Measurements from ENCODE around the gene PHOX2A.

PHOX2A gene

DNA sequence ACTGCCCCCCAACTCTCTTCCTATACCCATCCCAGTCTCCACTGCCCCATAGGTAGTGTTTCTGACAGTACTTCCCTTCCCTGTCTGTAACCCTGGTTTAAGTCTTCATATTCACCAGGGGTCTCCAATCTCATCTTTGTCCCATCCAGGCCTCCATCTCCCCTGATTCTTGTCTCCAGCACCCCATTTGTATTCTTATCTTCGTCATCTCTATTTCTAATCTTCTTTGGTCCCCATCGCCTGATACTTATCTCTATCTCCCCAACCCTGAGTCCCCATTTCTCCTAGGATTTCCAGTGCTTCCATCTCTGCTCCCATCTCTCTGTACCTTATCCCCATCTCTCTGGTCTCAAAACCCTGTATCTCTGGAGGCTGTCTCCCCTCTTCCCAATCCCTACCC lies 1.8 kb downstream of the PHOX2A start:
- TF ChIP-seq, protein P1, sequence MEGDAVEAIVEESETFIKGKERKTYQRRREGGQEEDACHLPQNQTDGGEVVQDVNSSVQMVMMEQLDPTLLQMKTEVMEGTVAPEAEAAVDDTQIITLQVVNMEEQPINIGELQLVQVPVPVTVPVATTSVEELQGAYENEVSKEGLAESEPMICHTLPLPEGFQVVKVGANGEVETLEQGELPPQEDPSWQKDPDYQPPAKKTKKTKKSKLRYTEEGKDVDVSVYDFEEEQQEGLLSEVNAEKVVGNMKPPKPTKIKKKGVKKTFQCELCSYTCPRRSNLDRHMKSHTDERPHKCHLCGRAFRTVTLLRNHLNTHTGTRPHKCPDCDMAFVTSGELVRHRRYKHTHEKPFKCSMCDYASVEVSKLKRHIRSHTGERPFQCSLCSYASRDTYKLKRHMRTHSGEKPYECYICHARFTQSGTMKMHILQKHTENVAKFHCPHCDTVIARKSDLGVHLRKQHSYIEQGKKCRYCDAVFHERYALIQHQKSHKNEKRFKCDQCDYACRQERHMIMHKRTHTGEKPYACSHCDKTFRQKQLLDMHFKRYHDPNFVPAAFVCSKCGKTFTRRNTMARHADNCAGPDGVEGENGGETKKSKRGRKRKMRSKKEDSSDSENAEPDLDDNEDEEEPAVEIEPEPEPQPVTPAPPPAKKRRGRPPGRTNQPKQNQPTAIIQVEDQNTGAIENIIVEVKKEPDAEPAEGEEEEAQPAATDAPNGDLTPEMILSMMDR (IDR thresholded peaks at IDR 0.05; ENCODE audit: insufficient read depth, low read depth, low read length, missing control alignments): no peak
- no peak for DNase-seq (ENCODE audit: low read depth)
- H3K4me3 ChIP-seq (ENCODE audit: low read length): no peak overlapping the region

DNA sequence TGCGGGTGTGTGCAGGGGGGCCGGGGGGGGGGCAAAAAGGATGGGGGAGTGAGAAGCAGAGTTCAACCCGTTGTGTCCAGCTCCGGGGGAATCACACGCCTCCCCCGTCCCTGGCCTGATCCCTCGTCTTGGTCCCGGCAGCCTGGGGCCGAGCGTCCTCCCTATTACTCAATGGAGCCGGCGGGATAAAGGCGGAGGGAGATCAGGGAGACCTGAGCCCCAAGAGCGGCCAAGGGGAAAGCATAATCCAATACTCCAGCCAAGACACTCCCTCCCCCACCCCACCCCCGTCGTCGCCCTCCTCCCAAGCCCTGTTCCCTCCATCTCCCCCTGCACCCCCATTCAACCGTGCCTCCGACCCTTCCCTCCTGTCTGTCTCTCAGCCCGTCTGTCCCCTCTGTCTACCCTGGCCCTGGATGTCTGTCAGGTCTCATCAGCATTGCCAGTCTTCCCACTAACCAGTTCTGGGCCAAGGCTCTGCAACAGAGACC lies 2.6 kb downstream of the PHOX2A start:
- H3K4me3 ChIP-seq (ENCODE audit: low read length): no peak overlapping the region
- DNase-seq (ENCODE audit: low read depth): no peak
- TF ChIP-seq, protein P1 (IDR thresholded peaks at IDR 0.05; ENCODE audit: insufficient read depth, low read depth, low read length, missing control alignments): no peak

DNA sequence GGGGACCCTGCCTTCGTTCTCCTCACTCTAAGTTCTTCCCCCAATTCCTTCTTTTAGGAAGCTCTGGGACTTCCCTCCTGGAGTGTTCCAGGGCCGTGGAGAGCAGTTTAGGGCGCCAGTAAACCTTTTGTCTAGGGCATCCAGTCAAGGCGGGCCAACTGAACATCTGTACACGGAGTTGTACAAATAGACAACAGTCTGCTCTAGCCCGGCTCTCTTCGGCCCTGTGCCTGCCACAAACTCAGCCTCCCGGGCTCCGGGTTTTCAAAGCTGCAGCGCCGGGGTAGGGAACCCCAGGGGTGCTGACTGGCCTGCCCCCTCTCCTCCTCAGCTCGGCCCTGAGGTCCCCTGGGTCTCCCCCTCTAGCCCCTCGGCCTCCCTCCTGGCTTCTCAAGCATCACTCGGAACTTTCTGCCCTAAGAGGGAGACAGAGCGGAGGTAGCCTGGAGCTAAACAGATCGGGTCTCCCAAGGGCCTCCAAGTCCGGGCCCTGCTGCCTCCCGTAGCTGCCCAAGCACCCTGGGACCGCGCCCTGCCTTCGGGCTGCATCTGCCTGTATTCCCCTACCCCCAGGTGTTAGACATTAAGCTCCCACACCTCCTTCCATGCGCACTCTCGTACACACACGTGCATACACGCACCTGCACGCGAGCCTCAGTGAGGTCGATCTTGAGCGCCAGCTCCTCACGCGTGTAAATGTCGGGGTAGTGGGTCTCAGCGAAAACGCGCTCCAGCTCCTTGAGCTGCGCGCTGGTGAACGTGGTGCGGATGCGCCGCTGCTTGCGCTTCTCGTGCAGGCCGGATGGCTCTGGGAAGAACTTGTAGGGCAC lies 3.3 kb downstream of the PHOX2A start:
- peak; percentile 10 for DNase-seq (ENCODE audit: low read depth)
- TF ChIP-seq, protein P1 (IDR thresholded peaks at IDR 0.05; ENCODE audit: insufficient read depth, low read depth, low read length, missing control alignments): no peak
- H3K4me3 ChIP-seq (ENCODE audit: low read length): no peak overlapping the region

DNA sequence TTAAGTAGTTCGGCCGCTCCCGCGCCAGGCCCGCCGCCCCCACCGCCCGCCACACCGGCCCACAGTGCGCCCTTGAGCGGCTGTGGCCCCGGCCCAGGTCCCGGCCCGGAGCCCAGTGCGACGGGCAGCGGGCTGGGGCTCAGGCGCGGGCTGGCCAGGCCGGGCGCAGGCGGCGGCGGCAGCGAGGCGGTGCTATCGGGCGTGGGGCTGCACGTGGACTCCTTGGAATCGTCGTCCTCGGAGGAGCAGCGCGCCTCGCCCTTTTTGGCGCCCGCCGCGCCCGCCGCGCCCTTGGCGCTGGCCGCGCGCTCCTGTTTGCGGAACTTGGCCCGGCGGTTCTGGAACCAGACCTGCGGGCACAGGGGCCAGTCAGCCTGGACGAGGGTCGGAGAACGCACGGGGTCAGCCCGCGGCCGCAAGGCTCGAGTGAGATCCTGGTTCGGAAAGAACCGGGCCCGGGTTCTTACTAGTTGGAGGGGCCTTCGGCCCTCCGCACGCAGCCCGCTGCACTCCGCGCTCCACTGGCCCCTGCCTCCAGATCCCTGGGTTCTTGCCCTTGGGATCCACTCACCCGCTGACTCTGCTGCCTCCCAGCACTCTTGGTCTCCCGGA lies 4.0 kb downstream of the PHOX2A start:
- DNase-seq (ENCODE audit: low read depth): peak; percentile 45
- TF ChIP-seq, protein P1 (IDR thresholded peaks at IDR 0.05; ENCODE audit: insufficient read depth, low read depth, low read length, missing control alignments): no peak
- no peak overlapping the region for H3K4me3 ChIP-seq (ENCODE audit: low read length)

DNA sequence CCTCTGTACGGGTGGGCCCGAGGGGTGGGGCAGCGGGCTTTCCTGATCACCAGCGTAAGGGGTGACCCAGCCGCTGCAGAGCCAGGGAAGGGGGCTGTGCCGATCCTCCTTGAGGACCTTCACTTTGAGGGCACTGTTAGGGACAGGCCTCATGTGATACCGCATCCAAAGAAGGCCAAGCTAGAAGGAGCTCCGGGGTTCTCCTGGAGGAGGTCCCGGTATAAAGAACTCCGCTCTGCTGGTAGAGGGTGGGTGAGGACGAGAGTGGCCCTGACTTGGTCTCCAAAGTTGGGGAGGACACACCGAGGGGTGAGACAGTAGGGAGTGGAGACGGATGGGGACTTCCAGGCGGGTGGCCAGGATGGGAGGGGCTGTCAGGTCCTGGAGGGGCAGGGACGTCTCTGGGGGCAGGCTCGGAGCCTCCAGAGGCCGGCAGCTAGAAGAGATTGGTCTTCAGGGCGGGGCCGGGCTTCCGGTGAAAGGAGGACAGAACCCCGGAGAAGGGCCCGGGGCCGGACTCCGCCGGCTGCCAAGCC lies 4.6 kb downstream of the PHOX2A start:
- no peak overlapping the region for H3K4me3 ChIP-seq (ENCODE audit: low read length)
- peak; percentile 23 for DNase-seq (ENCODE audit: low read depth)
- TF ChIP-seq, protein P1 (IDR thresholded peaks at IDR 0.05; ENCODE audit: insufficient read depth, low read depth, low read length, missing control alignments): no peak

DNA sequence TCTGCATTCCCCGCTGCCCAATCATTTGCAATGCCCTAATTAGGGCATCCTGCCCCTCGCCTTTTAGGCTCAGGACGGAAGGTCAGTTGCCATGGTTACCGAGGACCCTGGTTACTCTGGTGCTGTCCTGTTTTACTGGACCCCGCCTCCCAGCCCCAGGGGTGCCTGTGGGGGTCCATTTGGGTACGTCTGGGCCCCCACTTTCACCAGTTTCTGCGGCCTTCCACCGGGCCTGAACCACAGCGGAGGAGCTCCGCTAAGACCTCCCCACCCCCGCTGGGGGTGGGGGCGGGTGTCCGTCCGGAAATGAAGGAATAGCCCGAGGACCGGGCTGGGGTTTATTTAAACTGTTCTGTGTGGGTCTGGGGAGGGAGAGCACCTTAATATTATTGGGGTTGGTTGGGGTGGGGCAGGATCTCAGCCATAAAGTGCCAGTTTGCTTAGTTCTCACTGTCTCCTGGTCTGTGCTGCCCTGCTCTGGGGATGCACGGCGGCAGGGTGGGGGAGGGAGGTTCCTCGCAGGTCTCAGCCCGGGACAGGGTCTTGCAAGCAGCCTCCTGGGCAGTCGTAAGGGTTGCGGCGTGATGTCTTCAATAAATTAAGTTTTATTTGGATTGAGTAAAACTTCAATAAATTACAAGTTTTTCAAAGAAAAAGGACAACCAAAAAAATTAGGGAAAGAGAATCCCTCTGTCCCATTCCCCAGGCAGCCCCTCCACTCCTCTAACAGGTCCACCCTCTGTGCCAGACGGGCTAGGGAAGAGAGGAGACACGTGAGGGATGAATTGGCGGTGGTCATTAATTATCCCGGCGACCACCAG lies 5.3 kb downstream of the PHOX2A start:
- DNase-seq (ENCODE audit: low read depth): no peak
- H3K4me3 ChIP-seq (ENCODE audit: low read length): no peak overlapping the region
- TF ChIP-seq, protein P1 (IDR thresholded peaks at IDR 0.05; ENCODE audit: insufficient read depth, low read depth, low read length, missing control alignments): no peak

Measured in epithelial cell of esophagus (primary cell).